H9 (cell line): Measurements from ENCODE around the gene GPLD1. TPM values are rescaled to one million over a fixed set of nuclear protein-coding genes. Genes with fewer than 3 reads are reported as not detected.

Source experiments
- DNase-seq: peaks from one replicate; pipeline ENCODE4 v3.0.0-alpha.2; 2017
- H2AFZ ChIP-seq: one replicate; pipeline ENCODE4 v1.6.1; 2013; ENCODE audit warnings: mild to moderate bottlenecking, low read length, control low read depth, moderate library complexity
- H2AK5ac ChIP-seq: 2 replicates; pipeline ENCODE4 v1.6.1; 2013; ENCODE audit warnings: low read length, control low read depth, mixed read lengths; ENCODE audit not compliant: insufficient read length
- H2BK120ac ChIP-seq: one replicate; pipeline ENCODE4 v1.6.1; 2013; ENCODE audit warnings: low read depth, mild to moderate bottlenecking, low read length, control low read depth, inconsistent platforms; ENCODE audit not compliant: poor library complexity, severe bottlenecking
- H2BK12ac ChIP-seq: 2 replicates; pipeline ENCODE4 v1.6.1; 2013; ENCODE audit warnings: low read length, control low read depth, mixed read lengths, low read depth; ENCODE audit not compliant: insufficient read length
- H2BK15ac ChIP-seq: 2 replicates; pipeline ENCODE4 v1.6.1; 2013; ENCODE audit warnings: low read depth, low read length, control low read depth
- H2BK20ac ChIP-seq: one replicate; pipeline ENCODE4 v1.6.1; 2013; ENCODE audit warnings: low read depth, mild to moderate bottlenecking, low read length, control low read depth, inconsistent platforms; ENCODE audit not compliant: poor library complexity, severe bottlenecking
- H2BK5ac ChIP-seq: 2 replicates; pipeline ENCODE4 v1.6.1; 2013; ENCODE audit warnings: low read length, control low read depth, mixed read lengths; ENCODE audit not compliant: insufficient read length
- H3K14ac ChIP-seq: 2 replicates; pipeline ENCODE4 v1.6.1; 2013; ENCODE audit warnings: low read length, control low read depth; ENCODE audit not compliant: insufficient read depth
- H3K18ac ChIP-seq: 2 replicates; pipeline ENCODE4 v1.6.1; 2013; ENCODE audit warnings: low read depth, mild to moderate bottlenecking, mixed read lengths, low read length, control low read depth; ENCODE audit not compliant: insufficient read length
- H3K23ac ChIP-seq: 2 replicates; pipeline ENCODE4 v1.6.1; 2013; ENCODE audit warnings: low read length, control low read depth, mixed read lengths, low read depth; ENCODE audit not compliant: insufficient read length
- H3K23me2 ChIP-seq: 2 replicates; pipeline ENCODE4 v1.6.1; 2013; ENCODE audit warnings: low read depth, mild to moderate bottlenecking, mixed read lengths, low read length, control low read depth; ENCODE audit not compliant: insufficient read length, poor library complexity, severe bottlenecking
- H3K27ac ChIP-seq: 2 replicates; pipeline ENCODE4 v1.5.1; 2013; ENCODE audit warnings: low read length, control low read depth, mixed read lengths, low read depth; ENCODE audit not compliant: insufficient read length
- H3K27me3 ChIP-seq: 2 replicates; pipeline ENCODE4 v1.6.1; 2013; ENCODE audit warnings: low read length, control low read depth, inconsistent platforms; ENCODE audit not compliant: insufficient read depth
- H3K4ac ChIP-seq: 2 replicates; pipeline ENCODE4 v1.6.1; 2013; ENCODE audit warnings: low read depth, mild to moderate bottlenecking, control low read depth, inconsistent platforms, low read length, moderate library complexity
- H3K4me1 ChIP-seq: 2 replicates; pipeline ENCODE4 v1.6.1; 2013; ENCODE audit warnings: low read length, control low read depth, inconsistent platforms; ENCODE audit not compliant: insufficient read depth
- H3K4me2 ChIP-seq: 2 replicates; pipeline ENCODE4 v1.6.1; 2013; ENCODE audit warnings: low read length, control low read depth, mixed read lengths; ENCODE audit not compliant: insufficient read length, insufficient read depth
- H3K56ac ChIP-seq: 2 replicates; pipeline ENCODE4 v1.6.1; 2013; ENCODE audit warnings: low read depth, mild to moderate bottlenecking, mixed read lengths, low read length, control low read depth; ENCODE audit not compliant: insufficient read length
- H3K79me1 ChIP-seq: 2 replicates; pipeline ENCODE4 v1.6.1; 2013; ENCODE audit warnings: low read depth, mild to moderate bottlenecking, moderate library complexity, low read length, control low read depth, inconsistent platforms; ENCODE audit not compliant: insufficient read depth, poor library complexity, severe bottlenecking
- H3K79me2 ChIP-seq: 2 replicates; pipeline ENCODE4 v1.6.1; 2013; ENCODE audit warnings: low read length, control low read depth, inconsistent platforms; ENCODE audit not compliant: insufficient read depth
- H3K9ac ChIP-seq: 2 replicates; pipeline ENCODE4 v1.6.1; 2013; ENCODE audit warnings: low read length, control low read depth, mixed read lengths; ENCODE audit not compliant: insufficient read length; ENCODE audit errors: extremely low read depth
- H3K9me3 ChIP-seq: one replicate; pipeline ENCODE4 v1.6.1; 2013; ENCODE audit warnings: low read depth, low read length, inconsistent platforms; ENCODE audit not compliant: control insufficient read depth
- H3T11ph ChIP-seq: one replicate; pipeline ENCODE4 v1.6.1; 2013; ENCODE audit warnings: mild to moderate bottlenecking, low read length, control low read depth, inconsistent platforms
- H4K20me1 ChIP-seq: one replicate; pipeline ENCODE4 v1.6.1; 2013; ENCODE audit not compliant: control insufficient read depth, insufficient read length, insufficient read depth
- H4K5ac ChIP-seq: 2 replicates; pipeline ENCODE4 v1.6.1; 2013; ENCODE audit warnings: low read depth, mild to moderate bottlenecking, mixed read lengths, low read length, control low read depth; ENCODE audit not compliant: insufficient read length
- H4K8ac ChIP-seq: replicated peaks from 2 replicates; pipeline ENCODE4 v1.6.1; 2013; ENCODE audit warnings: low read length, control low read depth, mixed read lengths, low read depth; ENCODE audit not compliant: insufficient read length
- H4K91ac ChIP-seq: 2 replicates; pipeline ENCODE4 v1.6.1; 2013; ENCODE audit warnings: low read depth, mild to moderate bottlenecking, moderate library complexity, mixed read lengths, low read length, control low read depth; ENCODE audit not compliant: insufficient read length
- H3K27ac Mint-ChIP-seq, 3 experiments: 2 replicates in 2 of 3; 3 replicates in 1 of 3; pipeline ENCODE4 v1.8.0; 2020 to 2021; ENCODE audit warnings: mixed read lengths in 3 of 3, mild to moderate bottlenecking in 1 of 3, moderate library complexity in 1 of 3
- H3K27me3 Mint-ChIP-seq: 2 replicates; pipeline ENCODE4 v1.8.0; 2021; ENCODE audit warnings: low read depth, mild to moderate bottlenecking, moderate library complexity, mixed read lengths
- H3K36me3 Mint-ChIP-seq, 3 experiments: 2 replicates in 2 of 3; 3 replicates in 1 of 3; pipeline ENCODE4 v1.8.0; 2020 to 2021; ENCODE audit warnings: low read depth in 3 of 3, mixed read lengths in 3 of 3; ENCODE audit not compliant: insufficient read depth in 1 of 3
- H3K4me1 Mint-ChIP-seq, 2 experiments: 2 replicates each; pipeline ENCODE4 v1.8.0; 2020; ENCODE audit warnings: mixed read lengths in 2 of 2
- H3K4me3 Mint-ChIP-seq, 2 experiments: 2 replicates in 1 of 2; 3 replicates in 1 of 2; pipeline ENCODE4 v1.8.0; 2020 to 2021; ENCODE audit warnings: mild to moderate bottlenecking in 2 of 2, mixed read lengths in 2 of 2, moderate library complexity in 1 of 2
- H3K9me3 Mint-ChIP-seq, 2 experiments: 2 replicates in 1 of 2; 3 replicates in 1 of 2; pipeline ENCODE4 v1.8.0; 2020; ENCODE audit warnings: mild to moderate bottlenecking in 2 of 2, mixed read lengths in 2 of 2, moderate library complexity in 1 of 2
- CTCF ChIP-seq: fragments of 200-600 bp; sonication (generic); conservative IDR thresholded peaks from 3 replicates; pipeline ENCODE4 v1.8.0; 2021; ENCODE audit warnings: antibody characterized with exemption, mild to moderate bottlenecking
- WGBS: extraction: QIAGEN DNeasy Blood & Tissue Kit; methylation state at CpG from one replicate; pipeline ENCODE4 v1.1.7; 2013; ENCODE audit warnings: missing lambda C conversion rate, low lambda C conversion rate, mixed read lengths; ENCODE audit not compliant: insufficient read length; ENCODE audit errors: extremely low coverage; 5-methylcytosine and 5-hydroxymethylcytosine counted together
- total RNA-seq: library from RNA; stranded (reverse); gene quantifications from 2 replicates; pipeline ENCODE4 v1.2.1, GENCODE V29; 2021

The GPLD1 gene
- total RNA-seq, 1 experiment from 2014 or later = 8.0 TPM

DNA sequence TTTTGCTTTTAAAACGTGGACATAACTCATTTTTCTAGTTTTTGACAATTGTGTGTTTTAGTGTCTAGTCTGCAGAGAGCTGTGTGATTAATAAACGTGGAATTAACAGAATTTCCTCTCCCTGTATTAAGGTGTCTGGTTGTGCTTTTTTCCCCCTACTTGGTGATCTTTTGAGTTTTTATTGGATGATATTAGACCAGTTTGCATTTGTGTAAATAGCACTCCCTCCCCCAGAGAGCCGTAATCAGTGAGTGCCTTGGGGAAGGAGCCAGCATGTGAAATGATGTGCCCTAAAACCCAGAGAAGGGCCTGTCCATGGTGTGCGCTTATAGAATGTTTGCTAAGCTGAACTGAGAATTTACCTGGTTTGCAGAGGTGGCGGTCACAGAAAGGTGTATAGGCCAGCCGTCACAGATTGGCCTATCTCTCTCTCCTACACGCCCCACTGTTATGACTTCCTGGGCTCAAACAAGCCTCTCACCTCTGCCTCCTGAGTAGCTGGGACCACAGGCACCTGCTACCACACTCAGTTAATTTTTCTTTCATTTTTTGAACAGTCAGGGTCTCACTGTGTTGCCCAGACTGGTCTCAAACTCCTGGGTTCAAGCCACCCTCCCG, 47.8 kb upstream of the GPLD1 start:
- WGBS = no CpG with 5 or more reads among the region's 8 CpGs
- Histone ChIP-seq H2AFZ (no peak overlapping the region), H2BK12ac (no peak overlapping the region), H2BK15ac (no peak overlapping the region), H3K4ac (no peak overlapping the region), H2BK5ac (no peak overlapping the region), H3K14ac (no peak overlapping the region), H4K20me1 (no peaks in the 10 kb centered on the region), H2BK120ac (no peak overlapping the region), H3K23me2 (no peaks in the 10 kb centered on the region), H2AK5ac (no peak overlapping the region), H3T11ph (no peak overlapping the region), H4K91ac (no peak overlapping the region), H3K56ac (no peak overlapping the region), H3K79me2 (no peaks in the 10 kb centered on the region), H3K4me1 (0 out of 2 replicates have a peak, but pooled peaks cover 2% of the 10 kb centered on the region), H2BK20ac (no peak overlapping the region), H3K27me3 (no peaks in the 10 kb centered on the region), H3K79me1 (no peaks in the 10 kb centered on the region), H3K18ac (no peak overlapping the region), H3K23ac (no peak overlapping the region), H3K9me3 (no peaks in the 10 kb centered on the region), H3K4me2 (no peak overlapping the region), H4K8ac (no peak overlapping the region), H3K27ac (no peak overlapping the region), H3K9ac (no peak overlapping the region), H4K5ac (no peak overlapping the region)
- H3K4me3 Mint-ChIP-seq = no peak overlapping the region
- DNase-seq = no peak
- no peak overlapping the region for H3K27ac Mint-ChIP-seq
- no peaks in the 10 kb centered on the region for H3K9me3 Mint-ChIP-seq
- H3K27me3 Mint-ChIP-seq = no peaks in the 10 kb centered on the region
- H3K36me3 Mint-ChIP-seq = no peaks in the 10 kb centered on the region; a peak in 1 of 7 replicates
- peaks cover 6 to 13% of the 10 kb centered on the region in 2 experiments for H3K4me1 Mint-ChIP-seq
- no peak for TF ChIP-seq CTCF
